Measurements from ENCODE around the gene PNLIPRP3. TPM values are rescaled to one million over a fixed set of nuclear protein-coding genes. Genes with fewer than 3 reads are reported as not detected.

The PNLIPRP3 gene
- total and polyA plus RNA-seq, 2 of the 8 experiments (the other 6 are each of a cell fraction or from before 2014, with no cell fraction given): not detected

DNA sequence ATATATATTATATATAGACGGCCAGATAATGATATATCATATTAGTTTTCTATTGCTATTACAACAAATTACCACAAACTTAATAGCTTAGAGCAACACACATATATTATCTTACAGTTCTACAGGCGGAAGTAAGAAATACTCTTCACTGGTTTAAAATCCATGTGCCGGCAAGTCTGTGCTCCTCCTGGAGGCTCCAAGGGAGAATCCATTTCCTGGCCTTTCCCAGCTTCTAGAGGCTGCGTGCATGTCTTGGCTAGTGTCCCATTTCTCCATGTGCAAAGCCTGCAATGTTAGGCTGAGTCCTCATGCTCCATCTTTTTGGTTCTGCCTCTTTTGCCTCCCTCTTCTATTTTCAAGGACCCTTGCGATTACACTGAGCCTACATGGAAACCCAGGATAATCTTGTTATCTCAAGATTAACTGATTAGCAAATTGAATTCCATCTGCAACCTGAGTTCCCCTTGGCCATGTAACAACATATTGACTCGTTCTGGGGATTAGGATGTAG is 23.9 kb upstream of the PNLIPRP3 start (continued):
- TF ChIP-seq, protein P1, sequence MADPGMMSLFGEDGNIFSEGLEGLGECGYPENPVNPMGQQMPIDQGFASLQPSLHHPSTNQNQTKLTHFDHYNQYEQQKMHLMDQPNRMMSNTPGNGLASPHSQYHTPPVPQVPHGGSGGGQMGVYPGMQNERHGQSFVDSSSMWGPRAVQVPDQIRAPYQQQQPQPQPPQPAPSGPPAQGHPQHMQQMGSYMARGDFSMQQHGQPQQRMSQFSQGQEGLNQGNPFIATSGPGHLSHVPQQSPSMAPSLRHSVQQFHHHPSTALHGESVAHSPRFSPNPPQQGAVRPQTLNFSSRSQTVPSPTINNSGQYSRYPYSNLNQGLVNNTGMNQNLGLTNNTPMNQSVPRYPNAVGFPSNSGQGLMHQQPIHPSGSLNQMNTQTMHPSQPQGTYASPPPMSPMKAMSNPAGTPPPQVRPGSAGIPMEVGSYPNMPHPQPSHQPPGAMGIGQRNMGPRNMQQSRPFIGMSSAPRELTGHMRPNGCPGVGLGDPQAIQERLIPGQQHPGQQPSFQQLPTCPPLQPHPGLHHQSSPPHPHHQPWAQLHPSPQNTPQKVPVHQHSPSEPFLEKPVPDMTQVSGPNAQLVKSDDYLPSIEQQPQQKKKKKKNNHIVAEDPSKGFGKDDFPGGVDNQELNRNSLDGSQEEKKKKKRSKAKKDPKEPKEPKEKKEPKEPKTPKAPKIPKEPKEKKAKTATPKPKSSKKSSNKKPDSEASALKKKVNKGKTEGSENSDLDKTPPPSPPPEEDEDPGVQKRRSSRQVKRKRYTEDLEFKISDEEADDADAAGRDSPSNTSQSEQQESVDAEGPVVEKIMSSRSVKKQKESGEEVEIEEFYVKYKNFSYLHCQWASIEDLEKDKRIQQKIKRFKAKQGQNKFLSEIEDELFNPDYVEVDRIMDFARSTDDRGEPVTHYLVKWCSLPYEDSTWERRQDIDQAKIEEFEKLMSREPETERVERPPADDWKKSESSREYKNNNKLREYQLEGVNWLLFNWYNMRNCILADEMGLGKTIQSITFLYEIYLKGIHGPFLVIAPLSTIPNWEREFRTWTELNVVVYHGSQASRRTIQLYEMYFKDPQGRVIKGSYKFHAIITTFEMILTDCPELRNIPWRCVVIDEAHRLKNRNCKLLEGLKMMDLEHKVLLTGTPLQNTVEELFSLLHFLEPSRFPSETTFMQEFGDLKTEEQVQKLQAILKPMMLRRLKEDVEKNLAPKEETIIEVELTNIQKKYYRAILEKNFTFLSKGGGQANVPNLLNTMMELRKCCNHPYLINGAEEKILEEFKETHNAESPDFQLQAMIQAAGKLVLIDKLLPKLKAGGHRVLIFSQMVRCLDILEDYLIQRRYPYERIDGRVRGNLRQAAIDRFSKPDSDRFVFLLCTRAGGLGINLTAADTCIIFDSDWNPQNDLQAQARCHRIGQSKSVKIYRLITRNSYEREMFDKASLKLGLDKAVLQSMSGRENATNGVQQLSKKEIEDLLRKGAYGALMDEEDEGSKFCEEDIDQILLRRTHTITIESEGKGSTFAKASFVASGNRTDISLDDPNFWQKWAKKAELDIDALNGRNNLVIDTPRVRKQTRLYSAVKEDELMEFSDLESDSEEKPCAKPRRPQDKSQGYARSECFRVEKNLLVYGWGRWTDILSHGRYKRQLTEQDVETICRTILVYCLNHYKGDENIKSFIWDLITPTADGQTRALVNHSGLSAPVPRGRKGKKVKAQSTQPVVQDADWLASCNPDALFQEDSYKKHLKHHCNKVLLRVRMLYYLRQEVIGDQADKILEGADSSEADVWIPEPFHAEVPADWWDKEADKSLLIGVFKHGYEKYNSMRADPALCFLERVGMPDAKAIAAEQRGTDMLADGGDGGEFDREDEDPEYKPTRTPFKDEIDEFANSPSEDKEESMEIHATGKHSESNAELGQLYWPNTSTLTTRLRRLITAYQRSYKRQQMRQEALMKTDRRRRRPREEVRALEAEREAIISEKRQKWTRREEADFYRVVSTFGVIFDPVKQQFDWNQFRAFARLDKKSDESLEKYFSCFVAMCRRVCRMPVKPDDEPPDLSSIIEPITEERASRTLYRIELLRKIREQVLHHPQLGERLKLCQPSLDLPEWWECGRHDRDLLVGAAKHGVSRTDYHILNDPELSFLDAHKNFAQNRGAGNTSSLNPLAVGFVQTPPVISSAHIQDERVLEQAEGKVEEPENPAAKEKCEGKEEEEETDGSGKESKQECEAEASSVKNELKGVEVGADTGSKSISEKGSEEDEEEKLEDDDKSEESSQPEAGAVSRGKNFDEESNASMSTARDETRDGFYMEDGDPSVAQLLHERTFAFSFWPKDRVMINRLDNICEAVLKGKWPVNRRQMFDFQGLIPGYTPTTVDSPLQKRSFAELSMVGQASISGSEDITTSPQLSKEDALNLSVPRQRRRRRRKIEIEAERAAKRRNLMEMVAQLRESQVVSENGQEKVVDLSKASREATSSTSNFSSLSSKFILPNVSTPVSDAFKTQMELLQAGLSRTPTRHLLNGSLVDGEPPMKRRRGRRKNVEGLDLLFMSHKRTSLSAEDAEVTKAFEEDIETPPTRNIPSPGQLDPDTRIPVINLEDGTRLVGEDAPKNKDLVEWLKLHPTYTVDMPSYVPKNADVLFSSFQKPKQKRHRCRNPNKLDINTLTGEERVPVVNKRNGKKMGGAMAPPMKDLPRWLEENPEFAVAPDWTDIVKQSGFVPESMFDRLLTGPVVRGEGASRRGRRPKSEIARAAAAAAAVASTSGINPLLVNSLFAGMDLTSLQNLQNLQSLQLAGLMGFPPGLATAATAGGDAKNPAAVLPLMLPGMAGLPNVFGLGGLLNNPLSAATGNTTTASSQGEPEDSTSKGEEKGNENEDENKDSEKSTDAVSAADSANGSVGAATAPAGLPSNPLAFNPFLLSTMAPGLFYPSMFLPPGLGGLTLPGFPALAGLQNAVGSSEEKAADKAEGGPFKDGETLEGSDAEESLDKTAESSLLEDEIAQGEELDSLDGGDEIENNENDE (IDR thresholded peaks at IDR 0.05; ENCODE audit: insufficient replicate concordance, low read length): no peak
- no peak for TF ChIP-seq POLR2A (IDR thresholded peaks at IDR 0.05; ENCODE audit: control extremely low read depth in 1 of 2, low read depth in 2 of 2, low read length in 2 of 2)
- no peak for TF ChIP-seq POU5F1 (IDR thresholded peaks at IDR 0.05; ENCODE audit: low read depth, low read length)
- TF ChIP-seq BRCA1 (IDR thresholded peaks at IDR 0.05; ENCODE audit: low read depth, low read length): no peak
- TF ChIP-seq KDM4A (IDR thresholded peaks at IDR 0.05; ENCODE audit: low read depth, low read length, severe bottlenecking): no peak
